HEK293 (cell line): ENCODE data around the gene GLIS1.

Experiments
- CTCF ChIA-PET: fragments of 350-600 bp; formaldehyde crosslinking; extraction: SDS; loops from one replicate; lab custom pipeline; 2021; ENCODE audit warnings: antibody characterized with exemption; lab: Yijun Ruan, JAX
- POLR2A ChIA-PET: fragments of 300-600 bp; formaldehyde crosslinking; extraction: SDS; loops from one replicate; lab custom pipeline; 2020; ENCODE audit warnings: antibody characterized with exemption, inconsistent platforms; lab: Yijun Ruan, JAX
- H3K27ac ChIP-seq: fragments of 200-500 bp; sonication (Bioruptor generic); 2 replicates; pipeline ENCODE4 v1.5.1; 2014; ENCODE audit warnings: low read depth, low read length, control low read depth, inconsistent platforms; ENCODE audit errors: extremely low read depth
- H3K36me3 ChIP-seq, 2 experiments: fragments of 200-500 bp in 1 of 2; sonication (Bioruptor generic) in 1 of 2; 1 replicate in 1 of 2; 2 replicates in 1 of 2; pipeline ENCODE4 v1.5.1; 2014 to 2017; ENCODE audit warnings: inconsistent platforms in 2 of 2, low read length in 2 of 2; ENCODE audit not compliant: control insufficient read depth in 2 of 2, insufficient read depth in 1 of 2
- H3K4me1 ChIP-seq: fragments of 200-500 bp; sonication (Bioruptor generic); 2 replicates; pipeline ENCODE4 v1.5.1; 2014; ENCODE audit warnings: mild to moderate bottlenecking, low read length, inconsistent platforms; ENCODE audit not compliant: control insufficient read depth, insufficient read depth
- H3K4me3 ChIP-seq: 2 replicates; pipeline ENCODE4 v1.5.1; 2011; ENCODE audit warnings: low read depth, mild to moderate bottlenecking, control low read depth, low read length, moderate library complexity
- H3K9me3 ChIP-seq: fragments of 200-500 bp; sonication (Bioruptor generic); 2 replicates; pipeline ENCODE4 v1.5.1; 2014; ENCODE audit warnings: low read depth, low read length, inconsistent platforms; ENCODE audit not compliant: control insufficient read depth, insufficient read depth
- EGR2 ChIP-seq: fragments of 450-650 bp; formaldehyde crosslinking; IDR thresholded peaks from 2 replicates; pipeline ENCODE4 v1.5.1; 2016; ENCODE audit warnings: low read depth, missing biosample characterization, missing genetic modification characterization
- GLI4 ChIP-seq: fragments of 450-650 bp; formaldehyde crosslinking; IDR thresholded peaks from 2 replicates; pipeline ENCODE4 v1.5.1; 2016; ENCODE audit warnings: missing biosample characterization, missing genetic modification characterization
- HOXC10 ChIP-seq: sonication (generic); formaldehyde crosslinking; IDR thresholded peaks from 2 replicates; pipeline ENCODE4 v1.8.1; 2023; ENCODE audit warnings: mild to moderate bottlenecking, missing genetic modification reagents
- MEIS1 ChIP-seq: sonication (generic); formaldehyde crosslinking; IDR thresholded peaks from 2 replicates; pipeline ENCODE4 v1.8.1; 2022; ENCODE audit warnings: missing genetic modification reagents, mild to moderate bottlenecking, borderline replicate concordance
- PRDM4 ChIP-seq: fragments of 450-650 bp; formaldehyde crosslinking; IDR thresholded peaks from 2 replicates; pipeline ENCODE4 v1.5.1; 2017; ENCODE audit warnings: missing biosample characterization, missing genetic modification characterization
- SP2 ChIP-seq: fragments of 450-650 bp; formaldehyde crosslinking; IDR thresholded peaks from 2 replicates; pipeline ENCODE4 v1.5.1; 2016; ENCODE audit warnings: missing biosample characterization, missing genetic modification characterization
- ZBTB17 ChIP-seq: fragments of 450-650 bp; formaldehyde crosslinking; IDR thresholded peaks from 2 replicates; pipeline ENCODE4 v1.5.1; 2016; ENCODE audit warnings: missing biosample characterization, missing genetic modification characterization
- ZFP3 ChIP-seq: fragments of 450-650 bp; formaldehyde crosslinking; IDR thresholded peaks from 2 replicates; pipeline ENCODE4 v1.5.1; 2016; ENCODE audit warnings: low read depth, missing biosample characterization, missing genetic modification characterization
- ZNF211 ChIP-seq: fragments of 450-650 bp; formaldehyde crosslinking; IDR thresholded peaks from 2 replicates; pipeline ENCODE4 v1.5.1; 2016; ENCODE audit warnings: low read depth, missing biosample characterization, missing genetic modification characterization
- ZNF274 ChIP-seq, 2 experiments: fragments of 200-500 bp in 1 of 2; fragments of 450-650 bp in 1 of 2; sonication (Bioruptor generic) in 1 of 2; formaldehyde crosslinking in 1 of 2; IDR thresholded peaks; 2 replicates each; pipeline versions ENCODE4 v1.5.1 to v1.6.1; 2014 to 2016; ENCODE audit warnings: borderline replicate concordance in 1 of 2, inconsistent platforms in 1 of 2, low read length in 1 of 2, missing biosample characterization in 1 of 2, missing genetic modification characterization in 1 of 2
- ZNF354C ChIP-seq: fragments of 450-650 bp; formaldehyde crosslinking; IDR thresholded peaks from 2 replicates; pipeline ENCODE4 v1.5.1; 2016; ENCODE audit warnings: missing biosample characterization, missing genetic modification characterization, low read depth, borderline replicate concordance
- ZNF514 ChIP-seq: fragments of 450-650 bp; formaldehyde crosslinking; IDR thresholded peaks from 2 replicates; pipeline ENCODE4 v1.5.1; 2016; ENCODE audit warnings: missing biosample characterization, missing genetic modification characterization
- ZNF558 ChIP-seq: fragments of 450-650 bp; formaldehyde crosslinking; IDR thresholded peaks from 2 replicates; pipeline ENCODE4 v1.5.1; 2016; ENCODE audit warnings: missing biosample characterization, missing genetic modification characterization
- ZNF596 ChIP-seq: fragments of 450-650 bp; IDR thresholded peaks from 2 replicates; pipeline ENCODE4 v1.5.0; 2018; ENCODE audit warnings: missing biosample characterization, mild to moderate bottlenecking, missing genetic modification characterization, moderate library complexity
- ZNF610 ChIP-seq: fragments of 450-650 bp; formaldehyde crosslinking; IDR thresholded peaks from 2 replicates; pipeline ENCODE4 v1.5.1; 2016; ENCODE audit warnings: missing biosample characterization, missing genetic modification characterization, borderline replicate concordance
- ZNF639 ChIP-seq: fragments of 450-650 bp; formaldehyde crosslinking; IDR thresholded peaks from 2 replicates; pipeline ENCODE4 v1.5.1; 2016; ENCODE audit warnings: missing biosample characterization, missing genetic modification characterization
- ZNF707 ChIP-seq: fragments of 450-650 bp; formaldehyde crosslinking; IDR thresholded peaks from 2 replicates; pipeline ENCODE4 v1.5.1; 2016; ENCODE audit warnings: missing biosample characterization, missing genetic modification characterization
- ZNF837 ChIP-seq: fragments of 450-650 bp; formaldehyde crosslinking; IDR thresholded peaks from 2 replicates; pipeline ENCODE4 v1.5.1; 2016; ENCODE audit warnings: missing biosample characterization, missing genetic modification characterization
- ZSCAN23 ChIP-seq: fragments of 450-650 bp; formaldehyde crosslinking; IDR thresholded peaks from 2 replicates; pipeline ENCODE4 v1.5.1; 2016; ENCODE audit warnings: missing biosample characterization, missing genetic modification characterization

Gene GLIS1

DNA sequence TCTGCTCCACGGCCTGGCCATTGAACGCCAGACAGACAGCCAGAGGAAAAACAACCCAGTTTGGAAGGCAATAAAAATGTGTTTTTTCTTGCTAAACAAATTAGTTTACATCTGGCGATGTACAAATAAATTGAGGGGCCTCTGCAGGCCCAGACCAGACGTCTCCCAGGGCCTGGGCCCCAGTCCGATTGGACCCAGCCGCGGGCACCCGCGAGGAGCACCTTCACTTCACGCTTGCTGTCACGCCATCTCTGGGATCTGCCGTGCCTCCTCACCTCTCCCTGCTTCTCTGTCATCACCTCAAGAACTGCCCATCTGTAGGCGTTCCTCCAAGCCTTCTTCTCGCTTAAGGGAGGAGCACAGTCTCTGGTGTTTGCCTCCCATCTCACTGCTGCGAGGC is 61.5 kb downstream of the GLIS1 start (continued):
- no peak for TF ChIP-seq ZNF639
- TF ChIP-seq HOXC10 (CRISPR knock-in tag), result no peak
- TF ChIP-seq ZNF837 (tag by site-specific recombination), result no peak

DNA sequence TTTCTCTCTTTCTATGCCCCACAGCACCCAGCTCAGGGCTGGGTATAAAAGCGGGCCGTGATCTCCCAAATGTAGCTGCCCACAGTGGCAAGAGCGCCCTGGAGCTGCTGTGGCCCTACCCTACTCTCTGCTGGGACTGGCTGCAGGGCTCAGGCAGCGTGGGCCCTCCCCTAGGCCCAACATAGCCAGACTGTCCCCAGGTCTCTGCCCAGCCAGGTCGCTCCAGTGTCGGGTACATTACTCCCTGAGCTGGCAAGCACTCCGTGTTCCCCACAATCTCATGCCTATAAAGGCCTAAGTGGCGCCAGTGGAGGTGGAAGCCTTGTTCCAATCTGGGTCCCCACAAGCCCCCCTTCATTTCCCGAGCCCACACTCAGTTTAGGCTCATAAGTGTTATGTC is 66.2 kb downstream of the GLIS1 start:
- Histone ChIP-seq H3K27ac (no peak overlapping the region), H3K36me3 (no peaks in the 10 kb centered on the region), H3K4me3 (no peak overlapping the region), H3K4me1 (no peaks in the 10 kb centered on the region), H3K9me3 (no peaks in the 10 kb centered on the region)
- TF ChIP-seq GLI4 (tag by site-specific recombination) (no peak), PRDM4 (tag by site-specific recombination) (no peak), ZNF610 (tag by site-specific recombination) (no peak), ZSCAN23 (tag by site-specific recombination) (no peak), ZNF354C (no peak), ZNF596 (no peak), ZBTB17 (no peak), ZNF558 (no peak), ZNF211 (tag by site-specific recombination) (no peak), MEIS1 (CRISPR knock-in tag) (no peak), ZNF707 (tag by site-specific recombination) (no peak), SP2 (tag by site-specific recombination) (no peak), ZNF514 (no peak)
- CTCF ChIA-PET, result no interaction called here
- POLR2A ChIA-PET, result no interaction called here

DNA sequence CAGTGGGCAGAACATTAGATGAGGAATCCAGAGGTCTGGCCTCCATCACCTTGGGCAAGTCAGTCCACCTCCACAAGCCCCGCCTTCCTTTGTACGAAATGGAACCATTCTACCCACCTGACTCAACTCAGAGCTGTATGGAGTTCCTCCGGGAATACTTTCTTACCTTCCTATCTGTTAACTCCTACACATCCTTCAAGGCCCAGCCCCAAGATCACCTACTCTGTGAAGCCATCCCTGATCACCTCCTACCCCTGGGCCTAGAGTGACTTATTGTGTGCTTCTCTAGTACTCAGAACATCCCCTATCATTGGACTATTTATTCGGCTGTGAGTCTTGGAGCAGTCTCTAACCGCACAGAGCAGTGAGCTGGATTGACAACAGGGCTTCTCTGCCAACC is 66.7 kb downstream of the GLIS1 start:
- POLR2A ChIA-PET, result no interaction called here
- Histone ChIP-seq H3K27ac (no peak overlapping the region), H3K36me3 (no peaks in the 10 kb centered on the region), H3K4me3 (no peak overlapping the region), H3K9me3 (no peaks in the 10 kb centered on the region), H3K4me1 (no peaks in the 10 kb centered on the region)
- peak; percentile 15; the same call in 1 of the 2 replicates for TF ChIP-seq EGR2 (tag by site-specific recombination)
- TF ChIP-seq ZFP3, result peak; percentile 69
- TF ChIP-seq ZNF274 (IDR thresholded peaks at IDR 0.05; ENCODE audit: low read length), result no peak
- TF ChIP-seq ZNF274 (tag by site-specific recombination; IDR thresholded peaks at IDR 0.05; ENCODE audit: borderline replicate concordance), result no peak
- CTCF ChIA-PET, result interaction anchor here (0.5 kb wide), 1 partner anchor 202 kb away, joined by 3 read pairs; no protein-coding TSS in a partner anchor
